Esophagus muscularis mucosa (tissue), 3 donors: ENCODE results near the gene PTCH1.

Experiments
- POLR2A ChIP-seq: fragments of 450-650 bp; IDR thresholded peaks from one replicate; pipeline ENCODE4 v1.6.1; 2017; ENCODE audit warnings: antibody characterized with exemption, moderate library complexity, mild to moderate bottlenecking, low read depth
- POLR2AphosphoS5 ChIP-seq, 2 donors: sonication (generic); formaldehyde crosslinking; IDR thresholded peaks; one replicate each; pipeline ENCODE4 v1.6.1; 2017; ENCODE audit warnings: antibody characterized with exemption in 2 of 2
- TF ChIP-seq, protein P1 (sequence below), 3 experiments: fragments of 200-600 bp in 2 of 3; fragments of 450-650 bp in 1 of 3; sonication (generic) in 2 of 3; IDR thresholded peaks; one replicate each; pipeline ENCODE4 v1.5.1; 2017 to 2019; ENCODE audit warnings: antibody characterized with exemption in 3 of 3, mild to moderate bottlenecking in 2 of 3, moderate library complexity in 1 of 3

DNA sequence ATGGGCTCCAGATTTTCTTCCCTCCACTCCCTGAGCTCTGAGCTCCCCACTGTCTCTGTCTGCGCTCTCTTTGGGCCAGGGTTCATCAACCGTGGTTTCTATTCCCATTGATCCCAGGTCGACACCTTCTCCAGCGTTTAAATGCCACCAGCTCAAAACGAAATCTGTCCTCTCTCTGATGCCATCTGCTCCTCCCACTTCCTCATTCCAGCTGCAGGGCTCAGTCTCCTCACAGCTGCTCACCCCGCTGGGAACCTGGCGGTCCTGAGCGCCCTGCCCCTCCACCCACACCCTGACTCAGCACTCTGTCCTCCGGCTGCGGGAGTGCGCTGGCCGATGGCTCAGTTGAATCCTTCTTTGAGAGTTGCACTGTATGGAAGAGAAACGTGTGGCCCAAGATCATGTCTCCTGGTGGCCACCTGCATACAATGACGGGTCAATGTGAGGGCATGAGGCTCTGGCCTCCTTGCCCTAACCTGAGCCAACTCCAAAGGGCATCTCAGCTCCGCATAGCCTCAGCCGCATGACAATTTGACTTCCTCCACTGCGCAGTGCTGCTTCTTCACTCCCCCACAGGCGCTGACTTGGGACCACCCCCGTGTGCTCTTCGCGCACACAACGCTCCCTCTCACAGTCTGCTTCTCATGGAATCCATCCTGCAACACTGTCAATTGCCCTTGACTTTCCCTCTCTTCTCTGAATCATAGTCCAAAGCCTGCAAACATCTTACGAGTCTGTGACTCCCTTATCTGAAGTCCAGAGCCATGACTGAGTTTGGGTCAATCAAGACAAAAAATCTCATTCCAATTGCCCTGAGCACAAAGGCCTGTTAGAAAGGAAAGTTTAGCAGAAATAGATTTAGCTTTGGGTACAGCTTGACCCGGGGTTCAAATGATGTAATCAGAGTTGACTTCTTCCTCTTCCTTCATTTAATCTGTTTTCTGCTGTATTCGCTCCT, 82.4 kb downstream of the PTCH1 start:
- TF ChIP-seq, protein P1, sequence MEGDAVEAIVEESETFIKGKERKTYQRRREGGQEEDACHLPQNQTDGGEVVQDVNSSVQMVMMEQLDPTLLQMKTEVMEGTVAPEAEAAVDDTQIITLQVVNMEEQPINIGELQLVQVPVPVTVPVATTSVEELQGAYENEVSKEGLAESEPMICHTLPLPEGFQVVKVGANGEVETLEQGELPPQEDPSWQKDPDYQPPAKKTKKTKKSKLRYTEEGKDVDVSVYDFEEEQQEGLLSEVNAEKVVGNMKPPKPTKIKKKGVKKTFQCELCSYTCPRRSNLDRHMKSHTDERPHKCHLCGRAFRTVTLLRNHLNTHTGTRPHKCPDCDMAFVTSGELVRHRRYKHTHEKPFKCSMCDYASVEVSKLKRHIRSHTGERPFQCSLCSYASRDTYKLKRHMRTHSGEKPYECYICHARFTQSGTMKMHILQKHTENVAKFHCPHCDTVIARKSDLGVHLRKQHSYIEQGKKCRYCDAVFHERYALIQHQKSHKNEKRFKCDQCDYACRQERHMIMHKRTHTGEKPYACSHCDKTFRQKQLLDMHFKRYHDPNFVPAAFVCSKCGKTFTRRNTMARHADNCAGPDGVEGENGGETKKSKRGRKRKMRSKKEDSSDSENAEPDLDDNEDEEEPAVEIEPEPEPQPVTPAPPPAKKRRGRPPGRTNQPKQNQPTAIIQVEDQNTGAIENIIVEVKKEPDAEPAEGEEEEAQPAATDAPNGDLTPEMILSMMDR (IDR thresholded peaks at IDR 0.05) = no peak
- TF ChIP-seq POLR2AphosphoS5 (IDR thresholded peaks at IDR 0.05) (no peak), POLR2A (no peak)
